Ovary (tissue), 3 donors: ENCODE results near the gene MYMK.

ENCODE experiments used
- EP300 ChIP-seq: sonication (generic); formaldehyde crosslinking; IDR thresholded peaks from one replicate; pipeline ENCODE4 v1.6.1; 2017; ENCODE audit warnings: antibody characterized with exemption
- POLR2A ChIP-seq: fragments of 450-650 bp; IDR thresholded peaks from one replicate; pipeline ENCODE4 v1.6.1; 2017; ENCODE audit warnings: antibody characterized with exemption, mild to moderate bottlenecking, moderate library complexity
- TF ChIP-seq, protein P1 (sequence below), 3 donors: fragments of 450-650 bp in 2 of 3; fragments of 200-600 bp in 1 of 3; IDR thresholded peaks; one replicate each; pipeline versions ENCODE4 v1.5.1 to v1.8.0; 2016 to 2022; ENCODE audit warnings: antibody characterized with exemption in 3 of 3, mild to moderate bottlenecking in 1 of 3
- donor health status: DM: no; HTN: no; CAD: no.

DNA sequence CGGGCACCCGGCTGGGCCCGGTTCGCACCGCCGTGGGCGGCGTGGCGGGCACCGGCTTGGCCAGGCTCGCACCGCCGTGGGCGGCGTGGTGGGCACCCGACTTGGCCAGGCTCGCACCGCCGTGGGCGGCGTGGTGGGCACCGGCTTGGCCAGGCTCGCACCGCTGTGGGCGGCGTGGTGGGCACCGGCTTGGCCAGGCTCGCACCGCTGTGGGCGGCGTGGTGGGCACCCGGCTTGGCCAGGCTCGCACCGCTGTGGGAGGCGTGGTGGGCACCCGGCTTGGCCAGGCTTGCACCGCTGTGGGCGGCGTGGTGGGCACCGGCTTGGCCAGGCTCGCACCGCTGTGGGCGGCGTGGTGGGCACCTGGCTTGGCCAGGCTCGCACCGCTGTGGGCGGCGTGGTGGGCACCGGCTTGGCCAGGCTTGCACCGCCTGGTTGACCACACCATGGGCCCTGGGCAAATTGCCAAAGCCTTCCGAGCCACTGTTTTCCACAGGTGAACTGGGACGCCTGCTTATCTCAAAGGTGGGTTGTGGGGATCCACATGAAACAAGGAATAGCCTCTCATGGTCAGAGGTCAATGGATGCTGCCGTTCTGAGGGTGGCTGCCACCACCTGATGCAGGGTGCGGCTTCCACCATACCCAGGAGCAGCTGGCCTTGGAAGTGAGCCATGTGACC is 38.0 kb upstream of the MYMK start:
- TF ChIP-seq POLR2A, result no peak
- TF ChIP-seq, protein P1, sequence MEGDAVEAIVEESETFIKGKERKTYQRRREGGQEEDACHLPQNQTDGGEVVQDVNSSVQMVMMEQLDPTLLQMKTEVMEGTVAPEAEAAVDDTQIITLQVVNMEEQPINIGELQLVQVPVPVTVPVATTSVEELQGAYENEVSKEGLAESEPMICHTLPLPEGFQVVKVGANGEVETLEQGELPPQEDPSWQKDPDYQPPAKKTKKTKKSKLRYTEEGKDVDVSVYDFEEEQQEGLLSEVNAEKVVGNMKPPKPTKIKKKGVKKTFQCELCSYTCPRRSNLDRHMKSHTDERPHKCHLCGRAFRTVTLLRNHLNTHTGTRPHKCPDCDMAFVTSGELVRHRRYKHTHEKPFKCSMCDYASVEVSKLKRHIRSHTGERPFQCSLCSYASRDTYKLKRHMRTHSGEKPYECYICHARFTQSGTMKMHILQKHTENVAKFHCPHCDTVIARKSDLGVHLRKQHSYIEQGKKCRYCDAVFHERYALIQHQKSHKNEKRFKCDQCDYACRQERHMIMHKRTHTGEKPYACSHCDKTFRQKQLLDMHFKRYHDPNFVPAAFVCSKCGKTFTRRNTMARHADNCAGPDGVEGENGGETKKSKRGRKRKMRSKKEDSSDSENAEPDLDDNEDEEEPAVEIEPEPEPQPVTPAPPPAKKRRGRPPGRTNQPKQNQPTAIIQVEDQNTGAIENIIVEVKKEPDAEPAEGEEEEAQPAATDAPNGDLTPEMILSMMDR (IDR thresholded peaks at IDR 0.05), result no peak
- no peak for TF ChIP-seq EP300
